ENCODE data around the gene POU3F1. TPM values are rescaled to one million over a fixed set of nuclear protein-coding genes. Genes with fewer than 3 reads are reported as not detected.

POU3F1 gene
- total and polyA plus RNA-seq, 2 donors (not counting 1 experiment from before 2014, with no cell fraction given), result 0.63 to 3.8 TPM

DNA sequence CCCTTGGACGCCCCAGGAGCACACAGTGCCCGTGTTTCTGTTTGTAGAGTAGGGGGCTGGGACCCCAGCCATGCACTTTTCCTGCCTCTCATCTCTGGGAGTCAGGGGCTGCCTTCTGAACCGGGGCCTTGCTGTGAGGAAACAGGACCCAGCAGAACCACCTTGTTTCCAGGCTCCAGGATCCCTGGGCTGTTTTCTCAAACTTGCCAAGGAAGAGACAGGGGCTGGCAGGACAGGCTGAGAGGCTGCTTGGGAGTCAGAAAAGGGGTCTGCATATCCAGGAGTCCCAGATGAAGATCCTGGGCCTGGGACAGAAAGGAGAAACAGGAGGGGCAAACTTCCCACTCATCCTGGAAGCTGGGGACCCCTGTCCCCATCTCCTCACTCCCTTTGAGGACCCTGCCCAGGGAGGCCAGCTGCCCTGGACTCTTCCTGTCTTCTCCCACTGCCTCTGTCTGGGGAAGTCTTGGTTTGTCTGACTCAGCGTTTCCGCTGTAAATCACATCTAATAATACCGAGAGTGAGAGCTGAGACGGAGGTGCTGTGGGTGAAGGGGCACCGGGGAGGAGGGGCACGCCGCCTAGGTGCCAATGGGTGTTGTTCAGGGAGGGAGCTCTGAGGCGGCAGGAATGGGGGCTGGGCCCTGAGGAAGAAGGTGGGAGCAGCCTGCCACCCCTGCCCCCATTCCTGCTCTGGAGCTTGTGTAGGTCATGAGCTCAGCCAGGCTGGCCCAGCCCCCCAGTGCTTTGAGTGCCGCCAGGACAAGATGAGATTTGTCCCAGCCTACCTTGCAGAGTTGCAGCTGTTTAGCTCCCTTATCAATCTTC, 16.7 kb downstream of the POU3F1 start:
- intact Hi-C loops (cut with micrococcal nuclease), result loop anchor here (5.0 kb wide), 1 partner anchor 472 kb away; no protein-coding TSS in a partner anchor
- Histone ChIP-seq H3K9ac (ENCODE audit: low read length) (no peak overlapping the region), H3K4me1 (ENCODE audit: control insufficient read depth in 2 of 2, insufficient read depth in 2 of 2, low read length in 2 of 2) (peaks cover 5 to 13% of the 10 kb centered on the region in 2 donors), H4K20me1 (ENCODE audit: control insufficient read depth, insufficient read depth, low read length, poor library complexity, severe bottlenecking) (no peaks in the 10 kb centered on the region), H3K9me3 (ENCODE audit: control extremely low read depth in 1 of 3, control insufficient read depth in 2 of 3, insufficient read depth in 1 of 3, low read length in 2 of 3) (no peaks in the 10 kb centered on the region), H3K27ac (ENCODE audit: low read length in 2 of 2) (no peak overlapping the region), H3K79me2 (ENCODE audit: control insufficient read depth, insufficient read depth, low read length) (no peaks in the 10 kb centered on the region), H3K4me2 (replicated peaks; ENCODE audit: low read depth, low read length, poor library complexity, severe bottlenecking) (peak overlapping the region; percentile 25), H3K27me3 (replicated peaks in 1 of 4; ENCODE audit: control extremely low read depth in 1 of 4, control insufficient read depth in 3 of 4, insufficient read depth in 4 of 4, low read length in 3 of 4) (no peaks in the 10 kb centered on the region), H2AFZ (ENCODE audit: insufficient read depth, low read depth, low read length, poor library complexity, severe bottlenecking) (no peak overlapping the region), H3K36me3 (replicated peaks in 1 of 2; ENCODE audit: control extremely low read depth in 1 of 2, control insufficient read depth in 1 of 2, extremely low read depth in 1 of 2, insufficient read depth in 2 of 2, low read length in 1 of 2) (peaks cover 5 to 11% of the 10 kb centered on the region in 2 experiments), H3K4me3 (ENCODE audit: control extremely low read depth in 1 of 5, extremely low read depth in 1 of 5, insufficient read depth in 1 of 5, low read depth in 2 of 5, low read length in 4 of 5) (no peak overlapping the region)
- no peak for DNase-seq
- TF ChIP-seq, protein P1, sequence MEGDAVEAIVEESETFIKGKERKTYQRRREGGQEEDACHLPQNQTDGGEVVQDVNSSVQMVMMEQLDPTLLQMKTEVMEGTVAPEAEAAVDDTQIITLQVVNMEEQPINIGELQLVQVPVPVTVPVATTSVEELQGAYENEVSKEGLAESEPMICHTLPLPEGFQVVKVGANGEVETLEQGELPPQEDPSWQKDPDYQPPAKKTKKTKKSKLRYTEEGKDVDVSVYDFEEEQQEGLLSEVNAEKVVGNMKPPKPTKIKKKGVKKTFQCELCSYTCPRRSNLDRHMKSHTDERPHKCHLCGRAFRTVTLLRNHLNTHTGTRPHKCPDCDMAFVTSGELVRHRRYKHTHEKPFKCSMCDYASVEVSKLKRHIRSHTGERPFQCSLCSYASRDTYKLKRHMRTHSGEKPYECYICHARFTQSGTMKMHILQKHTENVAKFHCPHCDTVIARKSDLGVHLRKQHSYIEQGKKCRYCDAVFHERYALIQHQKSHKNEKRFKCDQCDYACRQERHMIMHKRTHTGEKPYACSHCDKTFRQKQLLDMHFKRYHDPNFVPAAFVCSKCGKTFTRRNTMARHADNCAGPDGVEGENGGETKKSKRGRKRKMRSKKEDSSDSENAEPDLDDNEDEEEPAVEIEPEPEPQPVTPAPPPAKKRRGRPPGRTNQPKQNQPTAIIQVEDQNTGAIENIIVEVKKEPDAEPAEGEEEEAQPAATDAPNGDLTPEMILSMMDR (IDR thresholded peaks at IDR 0.05), result no peak
- no peak for TF ChIP-seq EZH2 (IDR thresholded peaks at IDR 0.05; ENCODE audit: borderline replicate concordance, insufficient read depth, low read depth, low read length, poor library complexity, severe bottlenecking)
- CTCF ChIA-PET, result interaction anchor here (0.6 to 3.5 kb wide), 6 partner anchors 41 to 789 kb away, joined by 3 to 15 read pairs (median 4); no protein-coding TSS in a partner anchor
- Mint-ChIP-seq H3K27ac (no peak overlapping the region), H3K9me3 (ENCODE audit: insufficient read depth) (no peaks in the 10 kb centered on the region), H3K4me3 (no peak overlapping the region), H3K4me1 (peaks cover 19% of the 10 kb centered on the region), H3K27me3 (peaks cover 9% of the 10 kb centered on the region)
- peak; percentile 36 for ATAC-seq (ENCODE audit: low read depth)
- 17% methylated on average over 7 of the region's 12 CpGs for WGBS (ENCODE audit: insufficient coverage)
- POLR2A ChIA-PET, result interaction anchor here (1.0 kb wide), 1 partner anchor 10 kb away, joined by 3 read pairs; no protein-coding TSS in a partner anchor

Data from B cell (primary cell).